ENCODE data around the gene CAPN12.
A peak's percentile ranks its signal among the peaks of the same experiment; 100 is the strongest.
"Not testable (repeated sequence)": the region's sequence is repeated elsewhere in the genome, so short reads cannot be mapped to it uniquely, and the experiment has no call there.

Gene CAPN12, protein sequence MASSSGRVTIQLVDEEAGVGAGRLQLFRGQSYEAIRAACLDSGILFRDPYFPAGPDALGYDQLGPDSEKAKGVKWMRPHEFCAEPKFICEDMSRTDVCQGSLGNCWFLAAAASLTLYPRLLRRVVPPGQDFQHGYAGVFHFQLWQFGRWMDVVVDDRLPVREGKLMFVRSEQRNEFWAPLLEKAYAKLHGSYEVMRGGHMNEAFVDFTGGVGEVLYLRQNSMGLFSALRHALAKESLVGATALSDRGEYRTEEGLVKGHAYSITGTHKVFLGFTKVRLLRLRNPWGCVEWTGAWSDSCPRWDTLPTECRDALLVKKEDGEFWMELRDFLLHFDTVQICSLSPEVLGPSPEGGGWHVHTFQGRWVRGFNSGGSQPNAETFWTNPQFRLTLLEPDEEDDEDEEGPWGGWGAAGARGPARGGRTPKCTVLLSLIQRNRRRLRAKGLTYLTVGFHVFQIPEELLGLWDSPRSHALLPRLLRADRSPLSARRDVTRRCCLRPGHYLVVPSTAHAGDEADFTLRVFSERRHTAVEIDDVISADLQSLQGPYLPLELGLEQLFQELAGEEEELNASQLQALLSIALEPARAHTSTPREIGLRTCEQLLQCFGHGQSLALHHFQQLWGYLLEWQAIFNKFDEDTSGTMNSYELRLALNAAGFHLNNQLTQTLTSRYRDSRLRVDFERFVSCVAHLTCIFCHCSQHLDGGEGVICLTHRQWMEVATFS

DNA sequence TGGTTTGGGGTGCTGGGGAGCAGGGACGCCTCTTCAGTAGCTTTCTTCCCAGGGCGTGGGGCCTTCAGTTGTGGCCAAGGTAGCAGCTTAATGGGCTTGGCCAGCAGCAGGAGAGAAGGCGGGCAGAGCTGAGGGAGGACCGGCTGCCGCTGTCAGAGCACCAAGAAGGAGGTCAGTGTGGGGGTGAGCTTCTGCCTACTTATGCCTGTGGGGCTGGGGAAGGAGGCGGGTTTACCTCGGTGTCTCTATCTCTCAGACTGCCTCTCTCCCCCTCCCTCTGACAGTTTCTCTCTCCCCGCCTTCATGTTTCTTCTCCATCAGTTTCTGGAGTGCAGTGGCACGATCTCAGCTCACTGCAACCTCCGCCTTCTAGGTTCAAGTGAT lies at the start of gene CAPN12:
Gene CAPN12 (minus strand): TSS at position 177 of the 384 bp plus-strand sequence. CDS start 309 bp downstream, outside the sequence.
- DNase-seq = no peak

DNA sequence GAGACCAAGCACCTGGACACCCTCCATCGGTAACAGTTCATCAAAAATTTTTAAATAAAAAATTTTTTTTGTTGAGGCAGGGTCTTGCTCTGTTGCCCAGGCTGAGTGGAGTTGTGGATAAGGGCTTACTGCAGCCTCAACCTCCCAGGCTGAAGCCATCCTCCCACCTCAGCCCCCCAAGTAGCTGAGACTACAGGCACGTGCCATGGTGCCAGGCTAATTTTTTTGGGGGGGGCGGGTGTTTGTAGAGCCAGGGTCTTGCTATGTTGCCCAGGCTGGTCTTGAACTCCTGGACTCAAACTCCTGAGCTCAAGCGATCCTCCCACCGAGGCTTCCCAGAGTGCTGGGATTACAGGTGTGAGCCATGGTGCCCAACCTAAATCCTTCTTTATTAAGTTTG lies 49.4 kb upstream of the CAPN12 start:
- DNase-seq = no peak

DNA sequence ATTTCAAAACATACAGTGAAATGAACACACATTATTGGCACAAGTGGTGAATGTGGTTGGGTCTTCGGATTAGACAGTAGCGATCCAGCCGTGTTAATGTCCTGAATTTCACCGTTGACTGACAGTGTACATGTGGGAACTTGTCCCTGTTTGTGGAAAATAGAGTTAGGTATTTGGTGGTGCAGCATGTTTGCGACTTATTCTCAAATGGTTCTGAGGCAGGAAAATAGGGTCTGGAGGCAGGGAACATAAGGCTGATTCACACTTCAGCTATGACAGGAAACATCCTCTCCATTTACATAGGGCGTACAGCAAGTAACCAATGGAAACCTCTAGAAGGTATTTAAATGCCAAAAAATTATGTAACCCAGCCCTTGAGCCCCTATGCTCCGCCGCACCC lies 48.9 kb upstream of the CAPN12 start:
- DNase-seq = no peak

DNA sequence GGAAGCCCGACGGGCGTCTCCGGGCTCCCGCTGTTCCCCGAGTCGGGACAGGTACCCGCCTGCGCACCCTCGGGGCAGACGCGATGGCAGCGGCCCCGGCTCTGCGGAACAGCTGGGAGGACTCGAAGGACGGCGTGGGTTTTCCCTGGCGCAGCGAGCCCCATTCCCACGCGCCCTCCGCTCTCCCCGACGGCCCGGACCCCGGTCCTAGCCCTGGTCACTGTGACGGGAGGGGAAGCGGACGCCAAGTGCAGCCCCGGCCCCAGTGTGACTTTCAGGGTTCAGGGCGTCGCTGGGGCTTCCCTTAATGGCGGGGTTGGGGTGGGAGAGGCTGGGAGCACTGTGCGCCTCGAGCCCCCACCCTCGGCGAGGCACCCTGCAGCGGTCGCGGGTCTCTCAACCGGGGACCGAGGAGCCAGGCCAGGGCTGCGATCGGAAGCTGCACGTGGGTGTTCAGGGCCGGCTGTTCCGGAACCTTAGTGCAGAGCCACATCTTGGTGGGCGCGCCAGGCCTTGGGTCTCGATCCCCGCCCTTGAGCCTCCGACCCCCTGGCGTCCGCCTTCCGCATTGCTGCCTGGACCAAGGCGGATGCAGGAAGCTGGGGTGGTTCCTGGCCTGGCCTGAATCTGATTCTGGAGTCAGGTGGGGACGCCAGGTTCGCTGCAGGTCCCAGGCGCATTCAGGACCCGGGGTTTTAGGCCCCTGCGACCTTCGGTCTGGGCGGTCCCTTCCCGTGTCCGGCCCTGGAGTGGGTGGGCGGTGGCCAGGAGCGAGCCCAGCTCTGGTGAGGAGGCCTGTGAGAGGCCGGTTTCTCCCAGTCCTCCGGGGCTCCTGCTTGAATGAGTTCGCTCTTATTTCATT lies 48.2 kb upstream of the CAPN12 start:
- peak; percentile 60 for DNase-seq

DNA sequence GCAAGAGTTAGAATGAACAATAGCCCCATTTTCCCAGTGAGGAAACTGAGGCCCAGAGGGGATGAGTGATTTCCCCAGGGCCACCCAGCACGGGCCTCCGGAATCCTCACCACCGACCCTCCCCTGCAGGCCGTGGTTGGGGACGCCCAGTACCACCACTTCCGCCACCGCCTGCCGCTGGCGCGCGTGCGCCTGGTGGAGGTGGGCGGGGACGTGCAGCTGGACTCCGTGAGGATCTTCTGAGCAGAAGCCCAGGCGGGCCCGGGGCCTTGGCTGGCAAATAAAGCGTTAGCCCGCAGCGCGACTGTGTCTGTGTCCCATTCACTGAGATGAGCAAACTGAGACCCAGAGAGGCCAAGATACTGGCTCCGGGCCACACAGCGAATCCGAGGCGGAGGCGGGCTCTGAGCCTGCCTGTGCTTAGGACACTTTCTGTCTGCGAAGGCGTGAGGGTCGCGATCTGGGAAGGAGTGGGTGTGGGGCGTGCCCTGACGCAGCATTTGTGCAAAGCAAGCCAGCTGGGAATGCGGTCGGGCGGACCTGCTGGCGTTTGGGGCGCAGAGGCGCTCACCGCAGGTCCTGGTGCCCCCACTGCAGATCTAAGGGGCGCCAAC lies 47.3 kb upstream of the CAPN12 start:
- DNase-seq = not testable (repeated sequence)

DNA sequence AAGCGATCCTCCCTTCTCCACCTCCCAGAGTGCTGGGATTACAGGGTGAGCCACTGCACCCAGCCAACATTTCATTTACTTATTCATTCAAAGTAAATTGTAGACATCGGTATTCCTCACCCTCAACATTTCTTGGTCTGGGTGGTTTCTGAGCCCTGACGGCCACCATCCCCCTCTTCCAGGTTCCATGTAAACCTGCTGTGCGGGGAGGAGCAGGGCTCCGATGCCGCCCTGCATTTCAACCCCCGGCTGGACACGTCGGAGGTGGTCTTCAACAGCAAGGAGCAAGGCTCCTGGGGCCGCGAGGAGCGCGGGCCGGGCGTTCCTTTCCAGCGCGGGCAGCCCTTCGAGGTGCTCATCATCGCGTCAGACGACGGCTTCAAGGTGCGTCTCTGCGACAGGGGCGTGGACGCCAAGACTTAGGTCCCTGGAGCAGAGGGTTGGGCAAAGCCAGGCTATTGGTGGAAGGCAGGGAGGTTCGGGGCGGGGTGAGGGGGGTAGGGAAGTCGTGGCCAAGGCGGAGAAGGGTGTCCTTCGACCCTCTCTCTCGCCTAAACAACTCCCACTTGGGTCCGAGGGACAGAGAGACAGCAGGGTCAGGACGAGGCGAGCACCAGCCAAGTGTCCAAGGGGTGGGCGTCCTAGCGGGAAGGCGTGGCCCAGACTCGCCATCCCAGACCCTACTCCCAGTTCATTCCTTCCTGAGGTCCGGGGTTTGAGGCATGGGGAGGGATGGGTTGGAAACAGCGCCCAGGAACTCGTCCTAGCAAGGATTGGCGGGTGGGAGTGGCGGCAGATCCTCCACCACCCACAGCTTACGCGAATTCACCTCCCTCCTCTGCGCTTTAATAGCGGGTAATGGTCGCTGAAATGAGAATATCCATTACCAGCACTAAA lies 46.5 kb upstream of the CAPN12 start:
- not testable (repeated sequence) for DNase-seq

DNA sequence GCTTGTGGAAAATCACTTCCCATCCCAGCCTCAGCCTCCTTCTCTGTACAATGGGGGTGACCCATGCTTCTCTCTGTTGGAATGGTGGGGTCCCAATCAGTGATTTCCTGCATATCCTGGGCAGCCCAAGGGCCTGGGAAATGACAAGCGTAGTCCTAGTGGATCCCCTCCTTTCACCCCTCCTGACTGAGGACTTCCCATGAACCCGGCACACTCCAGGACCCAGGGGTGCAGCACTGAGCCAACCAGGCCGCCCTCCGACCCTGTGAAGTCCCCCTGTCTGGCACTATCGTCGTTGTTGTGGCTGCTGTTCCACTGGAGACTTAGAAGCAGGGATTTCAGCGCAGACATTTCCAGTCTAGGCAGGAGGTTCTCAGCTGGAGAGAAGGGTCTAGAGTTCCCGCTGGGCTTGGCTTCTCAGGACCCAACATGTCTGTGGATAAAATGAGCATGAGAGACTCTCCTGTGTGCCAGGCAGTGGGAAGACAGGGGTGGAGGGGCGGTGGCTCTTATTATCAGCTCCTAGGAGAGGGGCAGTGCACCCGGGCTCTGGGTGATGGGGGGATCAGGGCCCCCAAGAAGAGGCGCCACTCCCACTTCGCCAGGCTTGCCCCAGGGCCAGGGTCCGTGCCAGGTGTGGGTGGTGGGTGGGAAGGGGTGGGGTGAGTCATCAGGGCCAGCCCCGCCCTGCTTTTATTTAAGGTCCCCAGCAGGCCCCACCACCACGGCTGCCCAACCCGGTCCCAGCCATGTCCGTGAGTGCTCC lies 44.4 kb upstream of the CAPN12 start, which contains the start of gene LGALS7B:
Gene LGALS7B (plus strand): TSS at position 723 of the 766 bp plus-strand sequence. CDS start 27 bp downstream, at position 750.
- DNase-seq = no peak

DNA sequence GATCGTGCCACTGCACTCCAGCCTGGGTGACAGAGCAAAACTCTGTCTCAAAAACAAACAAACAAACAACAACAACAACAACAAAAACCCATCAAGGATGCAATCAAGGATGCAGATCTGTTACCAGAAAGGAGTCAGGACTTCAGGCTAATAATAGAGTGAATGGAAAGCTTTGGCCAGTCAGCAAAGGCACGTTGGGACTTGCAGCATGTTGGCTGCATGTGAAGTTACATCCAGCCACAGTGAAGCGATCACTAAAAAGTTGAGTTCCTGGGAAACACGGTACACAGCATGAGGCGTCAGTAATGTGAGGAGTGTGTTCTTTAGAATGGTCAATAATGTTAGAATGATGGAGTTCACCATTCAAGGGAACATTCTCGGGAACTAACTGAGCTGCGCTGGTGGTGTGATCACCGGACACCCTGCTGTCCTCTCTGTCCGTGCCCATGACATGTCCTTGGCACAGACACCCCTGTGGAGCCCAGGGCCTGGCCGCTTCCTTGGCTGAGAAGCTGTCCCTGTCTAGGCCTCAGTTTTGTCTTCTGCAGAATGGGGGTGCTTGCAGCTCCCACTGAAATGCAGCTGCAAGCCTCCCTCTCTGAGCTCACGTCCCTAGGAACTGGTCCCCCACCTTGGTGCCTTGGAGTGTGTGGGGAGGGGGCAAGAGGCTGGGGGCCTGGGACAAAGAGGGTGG lies 42.4 kb upstream of the CAPN12 start:
- DNase-seq = no peak

DNA sequence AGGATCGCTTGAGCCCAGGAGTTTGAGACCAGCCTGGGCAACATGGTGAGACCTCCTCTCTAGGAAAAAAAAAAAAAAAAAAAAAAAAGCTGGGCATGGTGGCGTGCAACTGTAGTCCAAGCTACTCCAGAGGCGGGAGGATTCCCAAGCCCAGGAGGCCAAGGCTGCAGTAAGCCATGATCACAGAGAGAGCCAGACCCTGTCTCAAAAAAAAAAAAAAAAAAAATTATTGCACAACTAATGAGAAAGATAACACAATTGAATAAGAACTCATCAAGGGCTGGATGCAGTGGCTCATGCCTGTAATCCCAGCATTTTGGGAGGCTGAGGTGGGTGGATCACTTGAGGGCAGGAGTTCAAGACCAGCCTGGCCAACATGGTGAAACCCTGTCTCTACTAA lies 41.8 kb upstream of the CAPN12 start:
- DNase-seq = not testable (repeated sequence)

DNA sequence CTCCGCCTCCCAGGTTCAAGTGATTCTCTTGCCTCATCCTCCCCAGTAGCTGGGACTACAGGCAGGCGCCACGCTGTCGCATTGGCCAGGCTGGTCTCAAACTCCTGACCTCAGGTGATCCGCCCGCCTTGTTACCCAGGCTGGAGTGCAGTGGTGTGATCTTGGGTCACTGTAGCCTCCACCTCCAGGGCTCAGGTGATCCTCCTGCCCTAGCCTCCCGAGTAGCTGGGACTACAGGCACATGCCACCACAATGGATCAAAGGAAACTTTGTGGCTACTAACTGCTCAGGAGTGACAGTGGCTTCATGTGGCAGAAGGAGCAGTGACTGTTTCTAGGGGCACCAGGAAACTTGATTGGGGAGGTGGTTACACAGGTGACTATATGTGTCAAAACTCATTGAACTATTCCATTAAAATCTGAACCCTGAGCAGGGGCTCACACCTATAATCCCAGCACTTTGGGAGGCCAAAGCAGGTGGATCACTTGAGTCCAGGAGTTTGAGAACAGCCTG lies 41.0 kb upstream of the CAPN12 start:
- no peak for DNase-seq

DNA sequence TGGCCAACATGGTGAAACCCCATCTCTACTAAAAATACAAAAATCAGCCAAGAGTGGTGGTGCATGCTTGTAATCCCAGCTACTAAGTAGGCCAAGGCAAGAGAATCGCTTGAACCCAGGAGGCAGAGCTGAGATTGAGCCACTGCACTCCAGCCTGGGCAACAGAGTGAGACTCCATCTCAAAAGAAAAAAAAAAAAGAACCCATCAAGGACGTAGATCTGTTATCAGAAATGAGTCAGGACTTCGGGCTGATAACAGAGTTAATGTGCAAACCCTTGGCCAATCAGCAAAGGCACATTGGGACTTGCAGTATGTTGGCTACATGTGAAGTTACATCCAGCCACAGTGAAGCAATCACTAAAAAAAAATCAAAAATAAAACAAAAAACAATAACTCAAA lies 40.0 kb upstream of the CAPN12 start:
- DNase-seq = no peak

DNA sequence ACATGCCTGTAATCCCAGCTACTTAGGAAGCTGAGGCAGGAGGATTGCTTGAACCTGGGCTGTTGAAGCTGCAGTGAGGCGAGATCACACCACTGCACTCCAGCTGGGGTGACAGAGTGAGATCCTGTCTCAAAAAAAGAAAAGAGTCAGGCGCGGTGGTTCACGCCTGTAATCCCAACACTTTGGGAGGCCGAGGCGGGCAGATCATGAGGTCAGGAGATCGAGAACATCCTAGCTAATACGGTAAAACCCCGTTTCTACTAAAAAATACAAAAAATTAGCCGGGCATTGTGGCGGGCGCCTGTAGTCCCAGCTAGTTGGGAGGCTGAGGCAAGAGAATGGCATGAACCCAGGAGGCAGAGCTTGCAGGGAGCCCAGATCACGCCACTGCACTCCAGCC lies 37.9 kb upstream of the CAPN12 start:
- not testable (repeated sequence) for DNase-seq

DNA sequence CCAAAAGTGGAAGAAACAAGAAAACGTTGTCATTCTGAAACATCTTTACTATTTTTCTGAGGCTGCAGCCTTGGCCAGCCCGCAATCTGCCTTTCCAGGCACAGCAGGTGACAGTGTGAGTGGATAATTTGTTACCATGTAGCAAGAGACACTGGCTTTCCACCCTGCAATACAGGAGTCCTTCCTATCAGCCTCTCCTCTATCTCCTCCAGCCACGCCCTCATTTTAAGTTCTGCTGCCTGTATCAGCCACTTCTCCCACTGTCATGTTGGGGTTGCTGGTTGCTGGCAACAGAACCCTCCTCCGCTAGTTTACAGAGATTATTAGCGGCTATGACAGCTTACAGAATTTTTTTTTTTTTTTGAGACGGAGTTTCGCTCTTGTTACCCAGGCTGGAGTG lies 36.8 kb upstream of the CAPN12 start:
- no peak for DNase-seq

DNA sequence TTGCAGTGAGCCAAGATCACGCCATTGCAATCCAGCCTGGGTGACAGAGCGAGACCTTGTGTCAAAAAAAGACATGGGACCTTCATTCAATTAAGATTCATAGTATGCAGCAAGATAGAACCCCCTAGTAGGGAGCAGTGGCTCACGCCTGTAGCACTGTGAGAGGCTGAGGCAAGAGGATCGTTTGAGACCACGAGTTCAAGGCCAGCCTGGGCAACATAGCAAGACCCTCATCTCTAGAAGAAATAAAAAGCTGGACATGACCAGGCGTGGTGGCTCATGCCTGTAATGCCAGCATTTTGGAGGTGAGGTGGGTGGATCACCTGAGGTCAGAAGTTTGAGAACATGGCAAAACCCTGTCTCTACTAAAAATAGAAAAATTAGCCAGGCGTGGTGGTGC lies 36.2 kb upstream of the CAPN12 start:
- no peak for DNase-seq

DNA sequence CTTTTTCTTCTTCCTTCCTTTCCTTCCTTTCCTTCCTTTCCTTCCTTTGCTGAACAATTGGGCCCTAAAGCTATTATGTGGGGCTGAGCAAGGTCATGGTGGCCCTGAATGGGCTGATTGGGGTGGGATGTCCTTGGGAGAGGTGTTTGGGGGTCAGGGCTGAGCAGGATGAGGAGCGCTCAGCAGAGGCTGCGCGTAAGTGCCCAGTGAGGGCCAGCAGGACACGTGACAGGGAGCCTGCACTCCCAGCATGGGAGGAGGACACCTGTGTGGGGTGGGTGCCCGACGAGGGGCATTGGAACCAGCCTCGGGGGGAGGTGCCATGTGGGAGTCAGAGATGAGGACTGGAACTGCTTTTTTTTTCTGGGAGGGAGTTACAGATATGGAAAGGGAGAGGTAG lies 34.5 kb upstream of the CAPN12 start:
- DNase-seq = no peak

DNA sequence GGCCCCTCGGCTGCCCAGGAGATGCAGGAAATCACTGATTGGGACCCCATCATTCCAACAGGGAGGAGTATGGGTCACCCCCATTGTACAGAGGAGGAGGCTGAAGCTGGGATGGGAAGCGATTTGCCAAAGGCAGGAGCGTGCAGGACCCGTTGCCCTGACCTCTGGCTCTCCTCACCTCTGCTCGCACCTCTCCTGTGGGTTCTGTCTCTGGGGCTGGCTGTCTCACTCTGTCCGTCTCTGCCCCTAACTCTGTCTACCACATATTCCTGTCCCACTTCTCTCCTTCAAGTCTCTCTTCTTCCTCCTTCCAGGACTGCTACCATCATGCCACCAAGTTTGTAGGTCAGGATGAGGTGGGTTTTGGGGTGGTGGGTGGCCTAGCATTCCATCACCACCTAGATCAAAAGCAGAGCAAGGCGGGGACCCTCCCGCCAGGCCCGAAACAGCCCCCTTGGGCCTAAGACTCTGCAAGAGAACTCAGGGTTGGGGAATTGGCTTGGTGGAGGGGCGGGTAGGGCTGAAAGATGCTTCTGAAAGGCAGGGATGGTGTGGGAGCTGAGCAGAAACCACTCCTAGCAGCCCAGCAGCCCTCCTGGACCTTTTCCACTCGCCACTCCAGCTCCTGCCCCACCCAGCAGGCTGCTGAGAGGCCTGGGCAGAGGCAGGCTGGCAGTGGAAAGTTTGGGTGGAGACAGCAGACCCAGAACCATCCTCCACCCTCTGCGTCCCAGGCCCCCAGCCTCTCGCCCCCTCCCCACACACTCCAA lies 30.1 kb upstream of the CAPN12 start:
- DNase-seq = no peak

DNA sequence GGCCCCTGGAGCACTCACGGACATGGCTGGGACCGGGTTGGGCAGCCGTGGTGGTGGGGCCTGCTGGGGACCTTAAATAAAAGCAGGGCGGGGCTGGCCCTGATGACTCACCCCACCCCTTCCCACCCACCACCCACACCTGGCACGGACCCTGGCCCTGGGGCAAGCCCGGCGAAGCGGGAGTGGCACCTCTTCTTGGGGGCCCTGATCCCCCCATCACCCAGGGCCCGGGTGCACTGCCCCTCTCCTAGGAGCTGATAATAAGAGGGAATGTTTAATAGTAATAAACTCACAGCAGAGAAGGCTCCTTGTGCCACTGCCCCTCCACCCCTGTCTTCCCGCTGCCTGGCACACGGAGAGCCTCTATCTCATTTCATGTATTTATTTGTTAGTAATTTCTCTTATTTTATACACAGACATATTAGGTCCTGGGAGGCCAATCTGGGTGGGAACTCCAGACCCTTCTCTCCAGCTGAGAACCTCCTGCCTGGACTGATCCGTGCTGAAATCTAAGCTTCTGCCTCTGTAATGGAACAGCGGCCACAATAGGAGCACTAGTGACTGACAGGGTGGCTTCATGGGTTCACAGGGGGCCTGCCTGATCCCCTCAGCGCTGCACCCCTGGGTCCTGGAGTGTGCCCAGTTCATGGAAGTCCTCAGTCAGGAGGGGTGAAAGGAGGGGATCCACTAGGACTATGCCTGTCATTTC lies 29.3 kb upstream of the CAPN12 start, which contains the start of gene LGALS7:
Gene LGALS7 (minus strand): TSS at position 49 of the 709 bp plus-strand sequence. CDS start 25 bp downstream, at position 24.
- DNase-seq = no peak

DNA sequence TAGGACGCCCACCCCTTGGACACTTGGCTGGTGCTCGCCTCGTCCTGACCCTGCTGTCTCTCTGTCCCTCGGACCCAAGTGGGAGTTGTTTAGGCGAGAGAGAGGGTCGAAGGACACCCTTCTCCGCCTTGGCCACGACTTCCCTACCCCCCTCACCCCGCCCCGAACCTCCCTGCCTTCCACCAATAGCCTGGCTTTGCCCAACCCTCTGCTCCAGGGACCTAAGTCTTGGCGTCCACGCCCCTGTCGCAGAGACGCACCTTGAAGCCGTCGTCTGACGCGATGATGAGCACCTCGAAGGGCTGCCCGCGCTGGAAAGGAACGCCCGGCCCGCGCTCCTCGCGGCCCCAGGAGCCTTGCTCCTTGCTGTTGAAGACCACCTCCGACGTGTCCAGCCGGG lies 27.3 kb upstream of the CAPN12 start:
- not testable (repeated sequence) for DNase-seq

Measured in stimulated activated CD4-positive, alpha-beta T cell treated with anti-CD3 and anti-CD28 coated beads, Interleukin-15, amount 100 ng/mL, for 24 hours (primary cell).